Measurements from ENCODE around the gene ATP2A1. TPM values are rescaled to one million over a fixed set of nuclear protein-coding genes. Genes with fewer than 3 reads are reported as not detected.

Gene ATP2A1
- total RNA-seq, 4 donors from 2014 or later, result 0.19 to 0.26 TPM; not detected in 2

- DNase-seq, result no peak
Measured at GRCh38 chr16:28845293-28845692, 33.0 kb upstream of the ATP2A1 start.

GRCh38 chr16:28845761-28846079, 32.6 kb upstream of the ATP2A1 start:
- Histone ChIP-seq H3K4me1 (peaks cover 17 to 29% (median 20%) of the 10 kb centered on the region in 3 donors), H3K9me3 (no peaks in the 10 kb centered on the region), H3K27ac (peak overlapping the region; percentile 88 to 95 (median 90)), H3K4me3 (peak overlapping the region; percentile 87 to 99 (median 93)), H3K27me3 (no peaks in the 10 kb centered on the region), H3K36me3 (peaks cover 16 to 43% (median 31%) of the 10 kb centered on the region in 3 donors)
- intact Hi-C loops (cut with DNase I), result no loop called here
- no peak for DNase-seq
- TF ChIP-seq POLR2A (IDR thresholded peaks at IDR 0.05), result no peak
- TF ChIP-seq, protein P1, sequence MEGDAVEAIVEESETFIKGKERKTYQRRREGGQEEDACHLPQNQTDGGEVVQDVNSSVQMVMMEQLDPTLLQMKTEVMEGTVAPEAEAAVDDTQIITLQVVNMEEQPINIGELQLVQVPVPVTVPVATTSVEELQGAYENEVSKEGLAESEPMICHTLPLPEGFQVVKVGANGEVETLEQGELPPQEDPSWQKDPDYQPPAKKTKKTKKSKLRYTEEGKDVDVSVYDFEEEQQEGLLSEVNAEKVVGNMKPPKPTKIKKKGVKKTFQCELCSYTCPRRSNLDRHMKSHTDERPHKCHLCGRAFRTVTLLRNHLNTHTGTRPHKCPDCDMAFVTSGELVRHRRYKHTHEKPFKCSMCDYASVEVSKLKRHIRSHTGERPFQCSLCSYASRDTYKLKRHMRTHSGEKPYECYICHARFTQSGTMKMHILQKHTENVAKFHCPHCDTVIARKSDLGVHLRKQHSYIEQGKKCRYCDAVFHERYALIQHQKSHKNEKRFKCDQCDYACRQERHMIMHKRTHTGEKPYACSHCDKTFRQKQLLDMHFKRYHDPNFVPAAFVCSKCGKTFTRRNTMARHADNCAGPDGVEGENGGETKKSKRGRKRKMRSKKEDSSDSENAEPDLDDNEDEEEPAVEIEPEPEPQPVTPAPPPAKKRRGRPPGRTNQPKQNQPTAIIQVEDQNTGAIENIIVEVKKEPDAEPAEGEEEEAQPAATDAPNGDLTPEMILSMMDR (IDR thresholded peaks at IDR 0.05), result no peak
- WGBS, 2 donors, result 0 to 8% methylated on average over 5 to 8 of the region's 16 CpGs

More at GRCh38 chr16:28845293-28845692, 33.0 kb upstream of the ATP2A1 start:
- Histone ChIP-seq H3K4me3 (peak overlapping the region; percentile 87 to 99 (median 93)), H3K36me3 (peaks cover 16 to 47% (median 31%) of the 10 kb centered on the region in 3 donors), H3K9me3 (no peaks in the 10 kb centered on the region), H3K4me1 (peaks cover 17 to 29% (median 20%) of the 10 kb centered on the region in 3 donors), H3K27ac (peak overlapping the region; percentile 88 to 95 (median 90)), H3K27me3 (no peaks in the 10 kb centered on the region)
- 28 to 38% methylated on average over 8 to 9 of the region's 10 CpGs for WGBS, 2 donors
- TF ChIP-seq, protein P1 (IDR thresholded peaks at IDR 0.05), result no peak
- TF ChIP-seq POLR2A (IDR thresholded peaks at IDR 0.05), result no peak
- intact Hi-C loops (cut with DNase I), result no loop called here

GRCh38 chr16:28846080-28846932, 32.0 kb upstream of the ATP2A1 start, which contains the start of gene TUFM:
TUFM (minus strand) TSS chr16:28846348; CDS start chr16:28846269, 79 bp downstream.
- Histone ChIP-seq H3K36me3 (peaks cover 16 to 38% (median 31%) of the 10 kb centered on the region in 3 donors), H3K27ac (peak within 1 kb of the TSS; percentile 88 to 95 (median 90)), H3K4me3 (peak within 1 kb of the TSS; percentile 87 to 99 (median 93)), H3K4me1 (peaks cover 17 to 29% (median 20%) of the 10 kb centered on the region in 3 donors), H3K27me3 (no peaks in the 10 kb centered on the region), H3K9me3 (no peaks in the 10 kb centered on the region)
- WGBS, 2 donors, result 0% methylated on average over 18 of the region's 73 CpGs; no CpG with 5 or more reads in 1 of the 2 donors
- intact Hi-C loops (cut with DNase I), result no loop called here
- TF ChIP-seq, protein P1 (IDR thresholded peaks at IDR 0.05), result peak; percentile 47 to 69 (median 62)
- peak in 3 of 4 donors; percentile 11 to 48 (median 11) for TF ChIP-seq POLR2A (IDR thresholded peaks at IDR 0.05)
- peak; percentile 91 for DNase-seq

DNA sequence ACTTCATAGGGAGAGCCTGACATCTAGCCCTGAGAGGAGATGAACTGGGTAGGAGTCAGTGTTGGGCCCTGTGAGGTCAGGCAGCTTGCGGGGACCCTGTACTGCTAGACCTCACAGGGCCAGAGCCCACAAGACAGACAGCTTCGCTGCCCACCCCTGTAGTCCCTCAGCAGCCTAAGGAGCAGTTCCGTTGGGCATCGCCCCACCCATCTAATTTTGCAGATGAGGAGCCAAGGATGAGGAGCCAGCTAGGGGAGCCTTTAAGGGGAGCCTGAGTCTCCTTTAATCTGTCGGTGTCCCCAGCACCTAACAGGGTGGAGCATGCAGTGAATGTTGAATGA, 31.4 kb upstream of the ATP2A1 start:
- H3K27ac ChIP-seq, result peak overlapping the region; percentile 88 to 95 (median 90)
- 0 to 14% methylated on average over 1 of the region's 5 CpGs for WGBS, 2 donors
- no peaks in the 10 kb centered on the region for H3K27me3 ChIP-seq
- peaks cover 17 to 29% (median 20%) of the 10 kb centered on the region in 3 donors for H3K4me1 ChIP-seq
- TF ChIP-seq, protein P1 (IDR thresholded peaks at IDR 0.05), result no peak
- no peak for TF ChIP-seq POLR2A (IDR thresholded peaks at IDR 0.05)
- peak overlapping the region; percentile 87 to 99 (median 93) for H3K4me3 ChIP-seq
- intact Hi-C loops (cut with DNase I), result no loop called here
- no peaks in the 10 kb centered on the region for H3K9me3 ChIP-seq
- DNase-seq, result no peak
- H3K36me3 ChIP-seq, result peaks cover 16 to 32% (median 29%) of the 10 kb centered on the region in 3 donors

GRCh38 chr16:28858421-28858820, 19.9 kb upstream of the ATP2A1 start:
- WGBS, 2 donors, result 53 to 68% methylated on average over 8 of the region's 8 CpGs
- H3K9me3 ChIP-seq, result no peaks in the 10 kb centered on the region
- H3K27me3 ChIP-seq, result no peaks in the 10 kb centered on the region
- intact Hi-C loops (cut with DNase I), result no loop called here
- H3K4me3 ChIP-seq, result no peak overlapping the region
- peaks cover 0 to 20% (median 4%) of the 10 kb centered on the region in 3 donors for H3K4me1 ChIP-seq
- H3K36me3 ChIP-seq, result no peaks in the 10 kb centered on the region
- peak overlapping the region in 3 of 4 donors; percentile 22 to 36 (median 26) for H3K27ac ChIP-seq
- DNase-seq, result no peak
- no peak for TF ChIP-seq POLR2A (IDR thresholded peaks at IDR 0.05)
- TF ChIP-seq, protein P1 (IDR thresholded peaks at IDR 0.05), result no peak

All from esophagus squamous epithelium (tissue), 5 donors.